Measurements from ENCODE around the gene PBX3. TPM values are rescaled to one million over a fixed set of nuclear protein-coding genes. Genes with fewer than 3 reads are reported as not detected.

Gene PBX3
- total RNA-seq, 1 experiment from 2014 or later, result 46.0 TPM

DNA sequence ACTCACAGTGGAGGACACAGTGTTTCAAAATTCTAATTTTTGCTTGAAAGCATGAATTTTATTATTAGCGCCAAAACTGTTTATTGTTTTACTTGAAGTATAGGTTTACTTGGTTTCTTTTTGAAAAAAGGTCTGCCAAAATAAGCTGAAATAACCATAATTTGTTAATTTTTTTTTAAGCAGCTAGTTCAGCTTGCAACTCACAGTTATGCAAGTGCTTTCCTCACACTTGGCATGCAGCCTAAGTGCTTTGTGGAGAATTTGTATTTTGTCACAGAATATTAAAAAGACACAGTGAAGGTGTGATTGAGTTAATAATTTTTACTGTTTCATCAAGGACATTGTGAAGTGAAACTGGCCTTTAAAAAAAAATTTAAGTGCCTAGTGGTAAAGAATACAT, 21.6 kb downstream of the PBX3 start:
- WGBS (ENCODE audit: extremely low coverage, insufficient read length, low lambda C conversion rate), result no CpG with 5 or more reads among the region's 1 CpG
- Histone ChIP-seq H3K79me2 (ENCODE audit: insufficient read depth, low read length) (no peaks in the 10 kb centered on the region; the same call in 1 of the 2 replicates), H2AK5ac (ENCODE audit: insufficient read length, low read length) (no peak overlapping the region)

More for the DNA sequence above, 21.6 kb downstream of the PBX3 start:
- no peaks in the 10 kb centered on the region for H3K79me1 ChIP-seq (ENCODE audit: insufficient read depth, low read depth, low read length, poor library complexity, severe bottlenecking)
- no peak overlapping the region for H4K91ac ChIP-seq (ENCODE audit: insufficient read length, low read depth, low read length)
- H3K9me3 Mint-ChIP-seq, result no peaks in the 10 kb centered on the region
- no peaks in the 10 kb centered on the region for H3K27me3 ChIP-seq (ENCODE audit: insufficient read depth, low read length)
- H3K14ac ChIP-seq (ENCODE audit: insufficient read depth, low read length), result no peak overlapping the region
- no peak overlapping the region for H3K4ac ChIP-seq (ENCODE audit: low read depth, low read length)
- H3K9ac ChIP-seq (ENCODE audit: extremely low read depth, insufficient read length, low read length), result no peak overlapping the region
- H2BK5ac ChIP-seq (ENCODE audit: insufficient read length, low read length), result no peak overlapping the region
- peaks cover 0 to 4% (median 0%) of the 10 kb centered on the region in 3 experiments; a peak in 4 of 7 replicates for H3K36me3 Mint-ChIP-seq (ENCODE audit: insufficient read depth in 1 of 3, low read depth in 3 of 3)
- no peak overlapping the region for H4K8ac ChIP-seq (replicated peaks; ENCODE audit: insufficient read length, low read depth, low read length)
- H4K5ac ChIP-seq (ENCODE audit: insufficient read length, low read depth, low read length), result no peak overlapping the region
- no peak overlapping the region for H2BK12ac ChIP-seq (ENCODE audit: insufficient read length, low read depth, low read length)
- H3K4me2 ChIP-seq (ENCODE audit: insufficient read depth, insufficient read length, low read length), result no peak overlapping the region
- H2BK120ac ChIP-seq (ENCODE audit: low read depth, low read length, poor library complexity, severe bottlenecking), result no peak overlapping the region
- no peak overlapping the region for H2AFZ ChIP-seq (ENCODE audit: low read length)
- H4K20me1 ChIP-seq (ENCODE audit: control insufficient read depth, insufficient read depth, insufficient read length), result no peaks in the 10 kb centered on the region
- no peak overlapping the region for H3K4me3 Mint-ChIP-seq
- H3K27me3 Mint-ChIP-seq (ENCODE audit: low read depth), result no peaks in the 10 kb centered on the region
- H3K23me2 ChIP-seq (ENCODE audit: insufficient read length, low read depth, low read length, poor library complexity, severe bottlenecking), result no peaks in the 10 kb centered on the region
- no peak overlapping the region for H3K56ac ChIP-seq (ENCODE audit: insufficient read length, low read depth, low read length)
- no peak overlapping the region for H3K23ac ChIP-seq (ENCODE audit: insufficient read length, low read depth, low read length)
- H3K9me3 ChIP-seq (ENCODE audit: control insufficient read depth, low read depth, low read length), result no peaks in the 10 kb centered on the region
- H3K4me1 Mint-ChIP-seq, result peaks cover 35 to 45% of the 10 kb centered on the region in 2 experiments
- no peak for DNase-seq
- H3K4me1 ChIP-seq (ENCODE audit: insufficient read depth, low read length), result no peaks in the 10 kb centered on the region; the same call in 1 of the 2 replicates
- H3T11ph ChIP-seq (ENCODE audit: low read length), result no peak overlapping the region
- H3K27ac Mint-ChIP-seq, result no peak overlapping the region
- H2BK20ac ChIP-seq (ENCODE audit: low read depth, low read length, poor library complexity, severe bottlenecking), result no peak overlapping the region
- H3K27ac ChIP-seq (ENCODE audit: insufficient read length, low read depth, low read length), result no peak overlapping the region
- H2BK15ac ChIP-seq (ENCODE audit: low read depth, low read length), result no peak overlapping the region
- TF ChIP-seq, protein P1, sequence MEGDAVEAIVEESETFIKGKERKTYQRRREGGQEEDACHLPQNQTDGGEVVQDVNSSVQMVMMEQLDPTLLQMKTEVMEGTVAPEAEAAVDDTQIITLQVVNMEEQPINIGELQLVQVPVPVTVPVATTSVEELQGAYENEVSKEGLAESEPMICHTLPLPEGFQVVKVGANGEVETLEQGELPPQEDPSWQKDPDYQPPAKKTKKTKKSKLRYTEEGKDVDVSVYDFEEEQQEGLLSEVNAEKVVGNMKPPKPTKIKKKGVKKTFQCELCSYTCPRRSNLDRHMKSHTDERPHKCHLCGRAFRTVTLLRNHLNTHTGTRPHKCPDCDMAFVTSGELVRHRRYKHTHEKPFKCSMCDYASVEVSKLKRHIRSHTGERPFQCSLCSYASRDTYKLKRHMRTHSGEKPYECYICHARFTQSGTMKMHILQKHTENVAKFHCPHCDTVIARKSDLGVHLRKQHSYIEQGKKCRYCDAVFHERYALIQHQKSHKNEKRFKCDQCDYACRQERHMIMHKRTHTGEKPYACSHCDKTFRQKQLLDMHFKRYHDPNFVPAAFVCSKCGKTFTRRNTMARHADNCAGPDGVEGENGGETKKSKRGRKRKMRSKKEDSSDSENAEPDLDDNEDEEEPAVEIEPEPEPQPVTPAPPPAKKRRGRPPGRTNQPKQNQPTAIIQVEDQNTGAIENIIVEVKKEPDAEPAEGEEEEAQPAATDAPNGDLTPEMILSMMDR (conservative IDR thresholded peaks at IDR 0.05), result no peak
- no peak overlapping the region for H3K18ac ChIP-seq (ENCODE audit: insufficient read length, low read depth, low read length)
